Retinal pigment epithelial cell (primary cell): Measurements from ENCODE around the gene CNTN5.

Experiments used
- DNase-seq: peaks from one replicate; pipeline ENCODE4 v3.0.0-alpha.2; 2010; ENCODE audit warnings: low read depth
- H3K4me3 ChIP-seq: 2 replicates; pipeline ENCODE4 v1.5.1; 2011; ENCODE audit warnings: mild to moderate bottlenecking, low read length, control low read depth, moderate library complexity
- TF ChIP-seq, protein P1 (sequence below): conservative IDR thresholded peaks from 2 replicates; pipeline ENCODE4 v1.5.1; 2011; ENCODE audit warnings: low read depth, low read length, control low read depth, inconsistent platforms

CNTN5 gene

DNA sequence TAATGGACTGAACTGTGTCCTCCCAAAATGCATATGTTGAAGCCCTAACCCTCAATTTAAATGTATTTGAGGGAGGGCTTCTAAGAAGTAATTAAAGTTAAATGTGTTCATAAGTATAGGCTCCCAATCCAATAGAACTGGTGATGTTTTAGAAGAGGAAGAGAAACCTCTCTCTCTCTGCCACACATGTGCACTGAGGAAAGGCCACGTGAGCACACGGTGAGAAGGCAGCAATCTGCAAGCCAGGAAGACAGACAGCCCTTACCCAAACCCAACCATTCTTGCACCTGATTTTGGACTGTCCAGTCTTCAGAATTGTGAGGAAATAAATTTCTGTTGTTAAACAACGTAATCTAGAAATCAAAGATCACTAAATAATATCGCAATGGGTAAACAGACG, 1164.8 kb downstream of the CNTN5 start:
- no peak overlapping the region for H3K4me3 ChIP-seq
- DNase-seq, result no peak
- TF ChIP-seq, protein P1, sequence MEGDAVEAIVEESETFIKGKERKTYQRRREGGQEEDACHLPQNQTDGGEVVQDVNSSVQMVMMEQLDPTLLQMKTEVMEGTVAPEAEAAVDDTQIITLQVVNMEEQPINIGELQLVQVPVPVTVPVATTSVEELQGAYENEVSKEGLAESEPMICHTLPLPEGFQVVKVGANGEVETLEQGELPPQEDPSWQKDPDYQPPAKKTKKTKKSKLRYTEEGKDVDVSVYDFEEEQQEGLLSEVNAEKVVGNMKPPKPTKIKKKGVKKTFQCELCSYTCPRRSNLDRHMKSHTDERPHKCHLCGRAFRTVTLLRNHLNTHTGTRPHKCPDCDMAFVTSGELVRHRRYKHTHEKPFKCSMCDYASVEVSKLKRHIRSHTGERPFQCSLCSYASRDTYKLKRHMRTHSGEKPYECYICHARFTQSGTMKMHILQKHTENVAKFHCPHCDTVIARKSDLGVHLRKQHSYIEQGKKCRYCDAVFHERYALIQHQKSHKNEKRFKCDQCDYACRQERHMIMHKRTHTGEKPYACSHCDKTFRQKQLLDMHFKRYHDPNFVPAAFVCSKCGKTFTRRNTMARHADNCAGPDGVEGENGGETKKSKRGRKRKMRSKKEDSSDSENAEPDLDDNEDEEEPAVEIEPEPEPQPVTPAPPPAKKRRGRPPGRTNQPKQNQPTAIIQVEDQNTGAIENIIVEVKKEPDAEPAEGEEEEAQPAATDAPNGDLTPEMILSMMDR, result no peak

DNA sequence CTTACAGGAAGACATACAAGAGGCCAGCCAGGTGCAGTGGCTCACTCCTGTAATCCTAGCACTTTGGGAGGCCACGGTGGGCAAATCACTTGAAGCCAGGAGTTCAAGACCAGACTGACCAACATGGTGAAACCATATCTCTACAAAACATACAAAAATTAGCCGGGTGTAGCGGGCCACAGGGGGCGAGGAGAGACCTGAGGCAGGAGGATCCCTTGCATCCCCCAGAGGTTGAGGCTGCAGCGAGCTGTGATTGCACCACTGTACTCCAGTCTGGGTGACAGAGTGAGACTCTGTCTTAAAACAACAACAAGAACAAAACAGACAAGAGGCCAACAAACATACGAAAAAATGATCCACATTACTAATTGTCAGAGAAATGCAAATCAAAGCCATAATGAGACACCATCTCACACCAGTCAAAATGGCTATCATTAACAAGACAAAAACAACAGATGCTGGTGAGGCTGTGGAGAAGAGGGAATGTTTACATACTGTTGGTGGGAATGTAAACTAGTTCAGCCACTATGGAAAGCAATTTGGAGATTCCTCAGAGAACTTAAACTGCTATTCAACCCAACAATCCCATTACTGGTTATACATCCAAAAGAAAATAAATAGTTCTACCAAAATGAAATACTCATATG, 1167.5 kb downstream of the CNTN5 start:
- TF ChIP-seq, protein P1, result no peak
- DNase-seq, result no peak
- no peak overlapping the region for H3K4me3 ChIP-seq

DNA sequence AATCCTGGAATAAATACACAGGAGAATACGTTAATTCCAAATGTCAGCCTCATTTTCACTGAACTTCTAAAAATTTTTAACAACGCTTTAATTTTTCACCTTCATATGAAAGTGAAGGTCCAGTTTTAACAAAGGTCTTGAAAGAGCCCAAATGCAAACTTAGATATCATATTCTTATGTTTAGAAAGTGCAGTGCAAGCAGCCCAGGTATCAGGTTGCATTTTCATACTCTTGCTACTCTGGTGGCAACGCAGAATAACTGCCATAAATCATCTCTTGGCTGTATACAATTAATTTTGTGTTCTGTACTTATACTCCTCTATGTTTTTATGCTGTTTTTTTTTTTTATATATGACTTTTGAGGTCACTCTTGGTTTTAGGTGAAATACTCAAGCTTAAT, 1169.6 kb downstream of the CNTN5 start:
- DNase-seq, result no peak
- TF ChIP-seq, protein P1, result no peak
- no peak overlapping the region for H3K4me3 ChIP-seq

DNA sequence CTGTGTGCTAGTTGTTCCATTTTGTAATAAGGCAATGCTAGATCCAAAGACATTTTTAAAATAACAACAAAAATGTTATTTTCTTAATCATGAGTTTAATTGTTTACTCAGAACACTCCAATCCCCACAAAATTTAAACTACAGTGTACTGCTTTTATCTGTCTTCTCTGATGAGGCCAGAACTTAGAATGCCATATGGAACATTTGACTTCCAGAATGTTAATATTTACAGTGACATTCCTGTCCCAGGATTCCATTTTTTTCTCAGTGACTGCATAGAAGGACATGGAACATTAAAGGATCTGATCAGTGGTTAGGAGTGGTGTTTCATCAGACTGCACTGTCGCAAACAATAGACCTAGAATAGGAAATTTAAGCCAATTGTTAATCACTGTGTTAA, 1171.4 kb downstream of the CNTN5 start:
- TF ChIP-seq, protein P1, result no peak
- DNase-seq, result no peak
- no peak overlapping the region for H3K4me3 ChIP-seq

DNA sequence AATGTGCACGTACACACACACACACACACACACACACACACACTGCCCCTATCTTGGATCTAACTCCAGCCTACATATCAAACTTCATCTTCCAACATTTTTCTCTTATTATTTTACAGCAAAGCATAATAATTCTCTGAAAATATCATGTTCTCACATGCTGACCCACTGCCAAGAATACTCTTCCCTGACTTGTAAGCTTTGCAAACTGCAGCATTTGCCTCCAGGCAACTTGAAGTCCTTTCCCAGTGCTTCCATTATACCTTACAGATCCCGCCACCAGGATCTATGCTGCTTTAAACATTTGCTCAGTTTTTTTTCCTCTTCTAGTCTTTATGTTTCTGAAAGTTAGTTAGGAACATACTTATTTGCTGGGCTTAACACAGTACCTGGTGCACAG, 1183.0 kb downstream of the CNTN5 start:
- DNase-seq, result no peak
- no peak overlapping the region for H3K4me3 ChIP-seq
- TF ChIP-seq, protein P1, result no peak

DNA sequence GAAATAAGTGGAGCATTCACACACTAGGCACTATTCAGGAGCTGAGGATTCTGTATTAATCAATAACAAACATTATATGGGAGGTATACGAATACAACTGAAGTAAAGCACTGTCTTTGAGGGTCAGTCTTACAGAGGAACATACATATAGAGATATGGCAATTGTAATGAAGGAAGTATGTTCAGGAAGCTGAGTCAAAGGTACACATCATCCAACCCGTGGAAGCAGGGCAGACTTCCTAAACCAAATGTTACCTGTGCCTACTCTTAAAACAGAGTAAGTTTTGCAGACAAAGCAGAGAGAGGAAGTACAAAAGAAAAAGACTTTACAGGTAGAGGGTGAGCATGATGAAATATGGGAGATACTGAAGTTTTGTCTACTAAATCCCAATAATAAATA, 1185.2 kb downstream of the CNTN5 start:
- no peak overlapping the region for H3K4me3 ChIP-seq
- no peak for DNase-seq
- TF ChIP-seq, protein P1, result no peak

DNA sequence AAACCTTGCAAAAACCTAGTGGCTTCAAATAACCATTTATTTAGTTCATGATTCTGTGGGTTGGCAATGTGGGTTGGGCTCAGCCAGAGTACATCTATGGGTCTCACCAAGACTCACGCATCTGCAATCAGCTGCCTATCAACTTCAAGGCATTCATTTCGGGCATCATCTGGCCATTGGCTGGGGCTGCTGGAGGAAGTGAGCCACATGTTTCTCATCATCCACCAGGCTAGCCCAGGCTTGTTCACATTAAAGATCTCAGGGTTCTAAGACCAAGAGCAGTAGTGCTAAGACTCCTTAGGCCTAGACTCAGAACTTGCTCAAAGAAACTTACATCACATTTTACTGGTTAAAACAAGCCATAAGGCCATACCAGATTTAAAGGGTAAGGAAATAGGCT, 1187.5 kb downstream of the CNTN5 start:
- no peak overlapping the region for H3K4me3 ChIP-seq
- DNase-seq, result no peak
- TF ChIP-seq, protein P1, result no peak
